Iris pigment epithelial cell (primary cell): Measurements from ENCODE around the gene GOLGA6B.
A peak's percentile ranks its signal among the peaks of the same experiment; 100 is the strongest.
"Not testable (repeated sequence)": the region's sequence is repeated elsewhere in the genome, so short reads cannot be mapped to it uniquely, and the experiment has no call there.

Experiments
- DNase-seq: peaks from one replicate; pipeline ENCODE4 v3.0.0-alpha.2; 2011; ENCODE audit warnings: low read depth

The GOLGA6B gene

GRCh38 chr15:72669803-72670202, 15.3 kb downstream of the GOLGA6B start:
- DNase-seq: not testable (repeated sequence)

- DNase-seq: peak; percentile 55
Measured at GRCh38 chr15:72670656-72671352, 16.3 kb downstream of the GOLGA6B start.

GRCh38 chr15:72671525-72671924, 17.0 kb downstream of the GOLGA6B start:
- DNase-seq: no peak

- no peak for DNase-seq
Measured at GRCh38 chr15:72676838-72677237, 22.3 kb downstream of the GOLGA6B start.

- no peak for DNase-seq
Measured at GRCh38 chr15:72680931-72681330, 26.4 kb downstream of the GOLGA6B start.

GRCh38 chr15:72682772-72683171, 28.3 kb downstream of the GOLGA6B start:
- DNase-seq: no peak

GRCh38 chr15:72685301-72685924, 30.9 kb downstream of the GOLGA6B start:
- no peak for DNase-seq

- peak; percentile 86 for DNase-seq
Measured at GRCh38 chr15:72685925-72686794, 31.7 kb downstream of the GOLGA6B start, which contains the start of the genes BBS4 and HIGD2B. Gene BBS4 (plus strand): TSS chr15:72686207. CDS start chr15:72686228, 21 bp downstream. Gene HIGD2B (minus strand): TSS chr15:72686182. CDS start chr15:72676374, 9,808 bp downstream.

- no peak for DNase-seq
Measured at GRCh38 chr15:72688697-72689096, 34.2 kb downstream of the GOLGA6B start.

GRCh38 chr15:72690938-72691337, 36.4 kb downstream of the GOLGA6B start:
- no peak for DNase-seq

- no peak for DNase-seq
Measured at GRCh38 chr15:72698938-72699337, 44.4 kb downstream of the GOLGA6B start.

- DNase-seq: no peak
Measured at GRCh38 chr15:72700076-72700475, 45.6 kb downstream of the GOLGA6B start.

GRCh38 chr15:72706266-72706665, 51.8 kb downstream of the GOLGA6B start:
- DNase-seq: peak; percentile 30

- not testable (repeated sequence) for DNase-seq
Measured at GRCh38 chr15:72708551-72709303, 54.2 kb downstream of the GOLGA6B start.
